ENCODE measurements around the gene LARP4B.

DNA sequence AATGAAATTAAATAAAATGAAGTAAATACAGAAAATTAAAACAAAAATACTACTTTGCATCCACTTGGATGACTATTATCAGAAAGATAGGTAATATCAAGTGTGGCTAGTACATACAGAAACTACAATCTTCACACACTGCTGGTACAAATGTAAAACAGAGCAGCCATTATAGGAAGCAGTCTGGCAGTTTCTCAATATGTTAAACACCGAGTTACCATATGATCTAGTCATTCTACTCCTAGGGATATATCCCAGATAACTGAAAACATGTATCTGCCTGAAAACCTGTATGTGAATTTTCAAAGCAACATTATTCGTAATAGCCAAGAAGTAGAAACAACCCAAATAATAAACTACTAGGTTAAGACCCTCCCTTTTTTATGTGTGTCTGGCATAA is 33.4 kb downstream of the LARP4B start:
- TF ChIP-seq GATA2 (IDR thresholded peaks at IDR 0.05; ENCODE audit: low read depth, low read length), result no peak
- no peak for TF ChIP-seq GATA3 (IDR thresholded peaks at IDR 0.05; ENCODE audit: low read depth, low read length)
